Measurements from ENCODE around the gene GJD2.

The GJD2 gene

DNA sequence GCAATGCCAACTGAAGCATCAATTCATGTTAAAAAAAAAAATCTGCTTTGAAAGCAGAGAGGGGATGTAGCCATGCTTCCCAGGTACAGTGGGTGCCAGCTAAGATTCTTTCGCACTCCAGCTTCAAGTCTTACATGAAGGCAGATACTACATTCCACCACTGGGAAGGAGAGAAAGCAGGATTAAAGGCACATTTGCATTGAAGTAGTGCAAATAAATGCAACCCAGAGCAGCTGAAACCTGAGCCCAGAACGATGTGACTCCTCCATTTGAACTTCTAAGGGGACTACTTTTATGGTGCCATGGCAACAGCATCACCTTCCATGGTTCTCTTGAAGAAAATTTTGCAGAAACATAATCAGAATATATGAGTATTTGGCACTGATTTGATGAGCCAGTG is 19.1 kb upstream of the GJD2 start:
- DNase-seq (ENCODE audit: extremely low read depth, low read depth): no peak
- no peak overlapping the region for H3K4me3 ChIP-seq (replicated peaks; ENCODE audit: low read depth, low read length)
- TF ChIP-seq, protein P1, sequence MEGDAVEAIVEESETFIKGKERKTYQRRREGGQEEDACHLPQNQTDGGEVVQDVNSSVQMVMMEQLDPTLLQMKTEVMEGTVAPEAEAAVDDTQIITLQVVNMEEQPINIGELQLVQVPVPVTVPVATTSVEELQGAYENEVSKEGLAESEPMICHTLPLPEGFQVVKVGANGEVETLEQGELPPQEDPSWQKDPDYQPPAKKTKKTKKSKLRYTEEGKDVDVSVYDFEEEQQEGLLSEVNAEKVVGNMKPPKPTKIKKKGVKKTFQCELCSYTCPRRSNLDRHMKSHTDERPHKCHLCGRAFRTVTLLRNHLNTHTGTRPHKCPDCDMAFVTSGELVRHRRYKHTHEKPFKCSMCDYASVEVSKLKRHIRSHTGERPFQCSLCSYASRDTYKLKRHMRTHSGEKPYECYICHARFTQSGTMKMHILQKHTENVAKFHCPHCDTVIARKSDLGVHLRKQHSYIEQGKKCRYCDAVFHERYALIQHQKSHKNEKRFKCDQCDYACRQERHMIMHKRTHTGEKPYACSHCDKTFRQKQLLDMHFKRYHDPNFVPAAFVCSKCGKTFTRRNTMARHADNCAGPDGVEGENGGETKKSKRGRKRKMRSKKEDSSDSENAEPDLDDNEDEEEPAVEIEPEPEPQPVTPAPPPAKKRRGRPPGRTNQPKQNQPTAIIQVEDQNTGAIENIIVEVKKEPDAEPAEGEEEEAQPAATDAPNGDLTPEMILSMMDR (IDR thresholded peaks at IDR 0.05; ENCODE audit: low read depth, low read length, missing control alignments): no peak

DNA sequence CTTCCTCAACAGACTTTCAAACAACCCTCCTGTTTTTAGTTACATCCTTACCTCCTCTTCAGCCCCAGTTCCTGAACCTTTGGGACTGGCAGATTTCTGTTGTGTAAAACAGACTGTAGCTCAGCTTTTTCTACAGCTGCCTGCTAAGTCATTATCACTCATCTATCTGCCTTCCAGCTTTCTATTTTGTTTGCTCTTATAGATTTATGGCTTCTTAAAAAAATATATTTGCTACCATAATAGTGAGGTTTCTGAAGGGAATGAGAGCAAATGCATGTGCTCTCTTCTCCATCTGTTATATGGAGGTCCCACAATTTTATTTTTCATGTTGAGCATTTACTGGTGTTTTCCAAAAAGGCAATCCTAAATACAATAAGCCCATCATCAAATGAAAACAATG is 18.2 kb upstream of the GJD2 start:
- no peak overlapping the region for H3K4me3 ChIP-seq (replicated peaks; ENCODE audit: low read depth, low read length)
- DNase-seq (ENCODE audit: extremely low read depth, low read depth): no peak
- TF ChIP-seq, protein P1 (IDR thresholded peaks at IDR 0.05; ENCODE audit: low read depth, low read length, missing control alignments): no peak

DNA sequence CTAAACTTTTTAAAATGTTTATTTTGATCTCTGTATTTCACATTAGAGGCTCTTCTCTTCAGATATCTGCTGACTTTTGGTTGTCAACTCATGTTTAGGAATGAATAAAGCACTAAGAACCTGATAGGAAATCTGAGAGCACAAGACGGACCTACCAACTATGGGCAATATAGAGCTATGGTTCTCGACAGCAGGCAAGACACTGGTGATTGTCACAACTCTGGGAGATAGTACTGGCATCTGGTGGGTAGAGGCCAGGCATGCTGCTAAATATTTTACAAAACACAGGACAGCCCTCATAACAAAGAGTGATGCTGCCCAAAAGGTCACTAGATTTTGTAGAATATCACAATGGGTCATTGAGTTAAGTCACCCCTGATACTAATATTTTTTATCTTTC is 17.5 kb upstream of the GJD2 start:
- DNase-seq (ENCODE audit: extremely low read depth, low read depth): no peak
- no peak overlapping the region for H3K4me3 ChIP-seq (replicated peaks; ENCODE audit: low read depth, low read length)
- TF ChIP-seq, protein P1 (IDR thresholded peaks at IDR 0.05; ENCODE audit: low read depth, low read length, missing control alignments): no peak

DNA sequence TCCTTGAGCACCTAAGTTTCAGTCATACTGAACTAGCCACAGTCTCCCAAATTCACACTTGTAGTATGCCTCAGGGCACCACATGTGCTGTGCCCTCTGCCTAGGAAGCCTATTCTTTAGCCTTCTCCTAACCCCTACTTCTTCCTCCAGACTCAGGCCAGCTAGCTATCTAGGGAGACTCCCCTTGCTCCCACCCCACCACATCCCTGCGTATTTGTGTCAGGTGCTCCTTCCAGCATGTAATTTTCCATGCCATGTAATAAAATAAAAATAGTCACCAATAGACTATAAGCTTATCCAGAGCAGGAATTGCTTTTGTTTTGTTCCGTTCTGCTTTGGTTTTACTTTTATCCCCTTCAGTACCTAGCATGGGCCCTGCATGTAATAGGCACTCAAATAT is 14.9 kb upstream of the GJD2 start:
- TF ChIP-seq, protein P1 (IDR thresholded peaks at IDR 0.05; ENCODE audit: low read depth, low read length, missing control alignments): no peak
- no peak overlapping the region for H3K4me3 ChIP-seq (replicated peaks; ENCODE audit: low read depth, low read length)
- DNase-seq (ENCODE audit: extremely low read depth, low read depth): no peak

DNA sequence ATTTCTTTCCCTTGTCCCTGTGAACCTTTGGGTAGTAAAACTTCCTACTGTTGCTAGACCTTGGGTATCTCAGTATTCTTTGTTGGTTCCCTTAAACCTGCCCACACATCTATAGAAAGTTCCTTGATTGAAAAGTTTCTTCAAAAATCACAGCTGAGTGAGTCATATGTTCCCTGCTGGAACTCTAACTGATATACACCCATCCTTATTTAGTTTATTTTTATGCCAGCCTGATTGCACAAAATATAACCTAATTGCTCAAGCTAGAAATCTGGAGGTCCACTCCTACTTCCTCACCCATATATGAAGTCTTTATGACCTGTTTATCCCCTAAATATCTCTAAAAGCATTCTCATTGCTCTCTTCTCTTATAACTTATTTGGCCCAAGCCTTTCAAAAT is 13.7 kb upstream of the GJD2 start:
- TF ChIP-seq, protein P1 (IDR thresholded peaks at IDR 0.05; ENCODE audit: low read depth, low read length, missing control alignments): no peak
- H3K4me3 ChIP-seq (replicated peaks; ENCODE audit: low read depth, low read length): no peak overlapping the region
- DNase-seq (ENCODE audit: extremely low read depth, low read depth): no peak

DNA sequence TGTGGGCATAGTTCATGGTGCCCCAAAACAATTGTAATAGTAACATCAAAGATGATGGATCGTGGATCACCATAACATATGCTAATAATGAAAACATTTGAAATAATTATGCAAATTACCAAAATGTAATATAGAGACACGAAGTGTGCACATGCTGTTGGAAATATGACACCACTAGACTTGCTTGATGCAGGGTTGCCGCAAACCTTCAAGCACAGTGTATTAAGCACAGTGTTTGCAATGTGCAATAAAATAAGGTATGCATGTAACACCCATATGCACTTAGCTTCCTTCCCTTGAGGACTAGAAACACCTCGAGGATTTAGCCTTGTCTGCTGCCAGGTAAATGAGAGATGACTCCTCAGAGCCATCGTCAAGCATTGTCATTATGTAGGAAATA is 10.9 kb upstream of the GJD2 start:
- TF ChIP-seq, protein P1 (IDR thresholded peaks at IDR 0.05; ENCODE audit: low read depth, low read length, missing control alignments): no peak
- no peak for DNase-seq (ENCODE audit: extremely low read depth, low read depth)
- no peak overlapping the region for H3K4me3 ChIP-seq (replicated peaks; ENCODE audit: low read depth, low read length)

DNA sequence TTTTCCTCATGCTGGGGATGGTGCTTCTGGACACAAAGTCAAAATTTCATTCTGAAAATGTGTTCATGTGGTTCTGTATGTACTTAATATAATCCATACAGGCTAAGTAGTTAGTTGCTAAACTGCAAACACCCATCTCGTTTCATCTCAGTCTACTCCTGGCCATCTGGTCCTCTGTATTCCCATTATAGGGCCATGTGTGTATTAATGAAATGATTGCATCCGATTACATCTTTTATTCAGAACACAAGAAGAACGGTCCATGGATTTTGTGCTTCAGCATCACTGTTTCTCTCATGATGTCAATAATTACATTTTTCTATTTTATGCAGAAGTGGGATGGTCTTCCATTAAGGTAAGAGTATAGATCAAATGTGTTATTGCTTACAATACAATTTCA is 6.1 kb upstream of the GJD2 start:
- TF ChIP-seq, protein P1 (IDR thresholded peaks at IDR 0.05; ENCODE audit: low read depth, low read length, missing control alignments): no peak
- DNase-seq (ENCODE audit: extremely low read depth, low read depth): no peak
- H3K4me3 ChIP-seq (replicated peaks; ENCODE audit: low read depth, low read length): no peak overlapping the region
